Esophagus muscularis mucosa (tissue), 4 donors: Measurements from ENCODE around the gene HOXC11. TPM values are rescaled to one million over a fixed set of nuclear protein-coding genes. Genes with fewer than 3 reads are reported as not detected.

ENCODE experiments used
- DNase-seq: peaks from one replicate; pipeline ENCODE4 v3.0.0-alpha.2; 2017; ENCODE audit errors: extremely low spot score
- H3K27ac ChIP-seq, 4 donors: fragments of 200-600 bp; sonication (generic); replicated peaks in 1 of 4; 1 replicate in 3 of 4; 2 replicates in 1 of 4; pipeline ENCODE4 v1.5.1; 2016 to 2019; ENCODE audit warnings: mild to moderate bottlenecking in 1 of 4
- H3K27me3 ChIP-seq, 4 donors: fragments of 200-600 bp; sonication (generic); one replicate each; pipeline versions ENCODE4 v1.5.1 to v1.6.0; 2016 to 2019
- H3K36me3 ChIP-seq, 4 donors: fragments of 200-600 bp; sonication (generic); one replicate each; pipeline ENCODE4 v1.5.1; 2016 to 2019
- H3K4me1 ChIP-seq, 4 donors: fragments of 200-600 bp; sonication (generic); one replicate each; pipeline ENCODE4 v1.5.1; 2016 to 2019
- H3K4me3 ChIP-seq, 4 donors: fragments of 200-600 bp; sonication (generic); 1 replicate in 2 of 4; 2 replicates in 2 of 4; pipeline ENCODE4 v1.5.1; 2016 to 2019; ENCODE audit warnings: mild to moderate bottlenecking in 4 of 4, moderate library complexity in 1 of 4
- H3K9me3 ChIP-seq, 4 donors: fragments of 200-600 bp; sonication (generic); 1 replicate in 3 of 4; 2 replicates in 1 of 4; pipeline ENCODE4 v1.5.1; 2016 to 2019
- CTCF ChIP-seq, 3 experiments: fragments of 200-600 bp in 2 of 3; fragments of 450-650 bp in 1 of 3; sonication (generic) in 2 of 3; IDR thresholded peaks; one replicate each; pipeline ENCODE4 v1.5.1; 2017 to 2019; ENCODE audit warnings: antibody characterized with exemption in 3 of 3, mild to moderate bottlenecking in 2 of 3, moderate library complexity in 1 of 3
- EP300 ChIP-seq: sonication (generic); formaldehyde crosslinking; IDR thresholded peaks from one replicate; pipeline ENCODE4 v1.6.1; 2017; ENCODE audit warnings: antibody characterized with exemption
- POLR2A ChIP-seq: fragments of 450-650 bp; IDR thresholded peaks from one replicate; pipeline ENCODE4 v1.6.1; 2017; ENCODE audit warnings: antibody characterized with exemption, moderate library complexity, mild to moderate bottlenecking, low read depth
- POLR2AphosphoS5 ChIP-seq, 2 donors: sonication (generic); formaldehyde crosslinking; IDR thresholded peaks; one replicate each; pipeline ENCODE4 v1.6.1; 2017; ENCODE audit warnings: antibody characterized with exemption in 2 of 2
- WGBS: methylation state at CpG from one replicate; pipeline ENCODE4 v1.1.5; 2018; 5-methylcytosine and 5-hydroxymethylcytosine counted together
- intact Hi-C: fragments of 100-400 bp; cut with DNase I; formaldehyde crosslinking; loops from one replicate; pipeline ENCODE4 v1.15.1; 2023
- total RNA-seq, 4 donors: library from RNA; depleted of rRNA; stranded (reverse); fragments of >200 nt; gene quantifications; one replicate each; pipeline versions ENCODE4 v1.1.0 to v1.2.1, GENCODE V29; 2016

The HOXC11 gene
- total RNA-seq, 4 donors from 2014 or later: not detected

- DNase-seq: no peak
- Histone ChIP-seq H3K9me3 (no peaks in the 10 kb centered on the region), H3K4me1 (peaks cover 6 to 32% (median 22%) of the 10 kb centered on the region in 4 donors), H3K36me3 (no peaks in the 10 kb centered on the region), H3K27me3 (peaks cover 9 to 100% (median 83%) of the 10 kb centered on the region in 4 donors), H3K27ac (no peak overlapping the region), H3K4me3 (no peak overlapping the region)
- intact Hi-C loops: no loop called here
- TF ChIP-seq POLR2AphosphoS5 (IDR thresholded peaks at IDR 0.05) (no peak), EP300 (no peak), POLR2A (no peak), CTCF (IDR thresholded peaks at IDR 0.05) (no peak)
- 33% methylated on average over 2 of the region's 2 CpGs for WGBS
These were observed 30.4 kb upstream of the HOXC11 start for GRCh38 chr12:53942467-53942997.

- H3K4me1 ChIP-seq: peaks cover 0 to 18% (median 8%) of the 10 kb centered on the region in 4 donors
- intact Hi-C loops: no loop called here
- no peaks in the 10 kb centered on the region for H3K9me3 ChIP-seq
- H3K27me3 ChIP-seq: peaks cover 5 to 100% (median 75%) of the 10 kb centered on the region in 4 donors
- 22% methylated on average over 4 of the region's 4 CpGs for WGBS
- DNase-seq: no peak
- no peak overlapping the region for H3K27ac ChIP-seq
- H3K36me3 ChIP-seq: no peaks in the 10 kb centered on the region
- no peak overlapping the region for H3K4me3 ChIP-seq
- TF ChIP-seq EP300 (no peak), POLR2A (no peak), CTCF (IDR thresholded peaks at IDR 0.05) (no peak), POLR2AphosphoS5 (IDR thresholded peaks at IDR 0.05) (no peak)
These were observed 28.7 kb upstream of the HOXC11 start for GRCh38 chr12:53944209-53944608.

GRCh38 chr12:53944907-53945847 lies 27.7 kb upstream of the HOXC11 start:
- peaks cover 0 to 100% (median 75%) of the 10 kb centered on the region in 4 donors for H3K27me3 ChIP-seq
- no peak overlapping the region for H3K27ac ChIP-seq
- H3K4me3 ChIP-seq: no peak overlapping the region
- H3K36me3 ChIP-seq: no peaks in the 10 kb centered on the region
- peaks cover 0 to 13% (median 2%) of the 10 kb centered on the region in 4 donors for H3K4me1 ChIP-seq
- H3K9me3 ChIP-seq: no peaks in the 10 kb centered on the region
- TF ChIP-seq EP300: no peak
- TF ChIP-seq POLR2A: no peak
- no peak for TF ChIP-seq POLR2AphosphoS5 (IDR thresholded peaks at IDR 0.05)
- TF ChIP-seq CTCF (IDR thresholded peaks at IDR 0.05): no peak
- no peak for DNase-seq
- intact Hi-C loops: no loop called here
- WGBS: 4% methylated on average over 43 of the region's 51 CpGs

- H3K27me3 ChIP-seq: peaks cover 0 to 100% (median 82%) of the 10 kb centered on the region in 4 donors
These were observed 25.2 kb upstream of the HOXC11 start for GRCh38 chr12:53947743-53948142.

More at GRCh38 chr12:53947743-53948142, 25.2 kb upstream of the HOXC11 start:
- Histone ChIP-seq H3K36me3 (no peaks in the 10 kb centered on the region), H3K9me3 (no peaks in the 10 kb centered on the region), H3K4me1 (peaks cover 4 to 29% (median 18%) of the 10 kb centered on the region in 4 donors), H3K27ac (no peak overlapping the region), H3K4me3 (no peak overlapping the region)
- DNase-seq: no peak
- intact Hi-C loops: no loop called here
- no peak for TF ChIP-seq POLR2A
- TF ChIP-seq POLR2AphosphoS5 (IDR thresholded peaks at IDR 0.05): no peak
- no peak for TF ChIP-seq EP300
- no peak for TF ChIP-seq CTCF (IDR thresholded peaks at IDR 0.05)
